K562 (cell line): ENCODE measurements around the gene KRT35. TPM values are rescaled to one million over a fixed set of nuclear protein-coding genes. Genes with fewer than 3 reads are reported as not detected.
A peak's percentile ranks its signal among the peaks of the same experiment; 100 is the strongest.

Experiments
- ATAC-seq: fragments of 200-7000 bp; cut with Tn5 transposase; 3 replicates; pipeline ENCODE4 v1.9.1; 2020; ENCODE audit warnings: moderate library complexity
- BruUV-seq: library from RNA; stranded (reverse); fragments of 400-500 nt; replicated peaks from 2 replicates; lab custom pipeline; 2021; lab: Mats Ljungman, UMichigan
- CTCF ChIA-PET: fragments of 300-600 bp; formaldehyde crosslinking; extraction: SDS; loops from one replicate; lab custom pipeline; 2021; ENCODE audit warnings: low intra/inter-chr PET ratio; lab: Yijun Ruan, JAX
- POLR2A ChIA-PET: fragments of 300-600, 350-650 bp; sonication (Branson Sonifier 250); formaldehyde crosslinking; extraction: SDS; loops from one replicate; lab custom pipeline; 2021; ENCODE audit warnings: antibody characterized with exemption, inconsistent platforms; lab: Yijun Ruan, JAX
- DNase-seq, 4 experiments: peaks; one replicate each; pipeline versions ENCODE4 v3.0.0 to v3.0.0-alpha.2; 2011 to 2018; ENCODE audit warnings: low spot score in 3 of 4, mixed read lengths in 3 of 4; ENCODE audit errors: extremely low read depth in 1 of 4
- FAIRE-seq: peaks from 2 replicates; lab custom pipeline; 2011; peaks lifted over from hg19 to GRCh38; lab: Jason Lieb, UNC
- H2AFZ ChIP-seq: 2 replicates; pipeline ENCODE4 v1.6.0; 2011; ENCODE audit warnings: low read depth, low read length, control low read depth, inconsistent platforms
- H3K27ac ChIP-seq: fragments of 200-600 bp; 3 replicates; pipeline ENCODE4 v1.8.0; 2011; ENCODE audit warnings: low read depth, mild to moderate bottlenecking, control low read depth, inconsistent platforms, low read length, moderate library complexity, mixed read lengths; ENCODE audit errors: extremely low read depth
- H3K27me3 ChIP-seq, 2 experiments: fragments of 300-600 bp in 1 of 2; 2 replicates in 1 of 2; 3 replicates in 1 of 2; pipeline versions ENCODE4 v1.6.0 to v1.8.0; 2011; ENCODE audit warnings: inconsistent platforms in 2 of 2, low read length in 2 of 2, mild to moderate bottlenecking in 1 of 2, mixed read lengths in 1 of 2, moderate library complexity in 1 of 2; ENCODE audit not compliant: control insufficient read depth in 2 of 2, insufficient read depth in 2 of 2
- H3K36me3 ChIP-seq: fragments of 300-600 bp; 3 replicates; pipeline ENCODE4 v1.8.0; 2011; ENCODE audit warnings: mild to moderate bottlenecking, low read length, inconsistent platforms; ENCODE audit not compliant: control insufficient read depth, insufficient read depth
- H3K4me1 ChIP-seq, 2 experiments: fragments of 200-600 bp in 1 of 2; replicated peaks in 1 of 2; 2 replicates in 1 of 2; 3 replicates in 1 of 2; pipeline versions ENCODE4 v1.5.1 to v1.8.0; 2011; ENCODE audit warnings: inconsistent platforms in 2 of 2, low read length in 2 of 2, mild to moderate bottlenecking in 1 of 2, mixed read lengths in 1 of 2, moderate library complexity in 1 of 2; ENCODE audit not compliant: control insufficient read depth in 2 of 2, insufficient read depth in 2 of 2
- H3K4me2 ChIP-seq: 2 replicates; pipeline ENCODE4 v1.6.1; 2011; ENCODE audit warnings: low read length, control low read depth, inconsistent platforms, mixed read lengths; ENCODE audit not compliant: insufficient read depth
- H3K4me3 ChIP-seq: fragments of 200-600 bp; sonication (generic), shearing (Covaris generic); 2 replicates; pipeline ENCODE4 v1.5.1; 2016; ENCODE audit warnings: control low read depth, inconsistent platforms
- H3K79me2 ChIP-seq: fragments of 200-600 bp; 3 replicates; pipeline ENCODE4 v1.8.0; 2011; ENCODE audit warnings: low read length, inconsistent platforms; ENCODE audit not compliant: control insufficient read depth, insufficient read depth
- H3K9ac ChIP-seq, 2 experiments: 2 replicates each; pipeline versions ENCODE4 v1.6.0 to v1.6.1; 2011; ENCODE audit warnings: low read depth in 2 of 2, low read length in 2 of 2, control low read depth in 1 of 2, inconsistent platforms in 1 of 2, mild to moderate bottlenecking in 1 of 2, mixed read lengths in 1 of 2; ENCODE audit not compliant: insufficient read depth in 1 of 2
- H3K9me1 ChIP-seq: one replicate; pipeline ENCODE4 v1.6.0; 2011; ENCODE audit warnings: inconsistent platforms, mild to moderate bottlenecking, low read length, moderate library complexity; ENCODE audit not compliant: control insufficient read depth, insufficient read depth
- H3K9me3 ChIP-seq: replicated peaks from 2 replicates; pipeline ENCODE4 v1.5.1; 2011; ENCODE audit warnings: low read depth, low read length, inconsistent platforms; ENCODE audit not compliant: control insufficient read depth, insufficient read depth
- H4K20me1 ChIP-seq: replicated peaks from 2 replicates; pipeline ENCODE4 v1.6.1; 2011; ENCODE audit warnings: low read length, inconsistent platforms, mixed read lengths; ENCODE audit not compliant: control insufficient read depth, insufficient read depth
- BCOR ChIP-seq: fragments of 450-650 bp; IDR thresholded peaks from 2 replicates; pipeline ENCODE4 v1.6.1; 2016
- ELF2 ChIP-seq: fragments of 250-450 bp; sonication (Bioruptor Pico); IDR thresholded peaks from 2 replicates; pipeline ENCODE4 v1.5.0; 2021; ENCODE audit warnings: mild to moderate bottlenecking
- FOXA3 ChIP-seq, 2 experiments: fragments of 450-650 bp in 1 of 2; sonication (generic) in 1 of 2; formaldehyde crosslinking; IDR thresholded peaks in 1 of 2; conservative IDR thresholded peaks in 1 of 2; 2 replicates each; pipeline versions ENCODE4 v1.4.0 to v1.8.0; 2020 to 2022; ENCODE audit warnings: mild to moderate bottlenecking in 2 of 2, missing genetic modification reagents in 1 of 2
- GTF2B ChIP-seq: IDR thresholded peaks from 2 replicates; pipeline ENCODE4 v1.6.1; 2011; ENCODE audit not compliant: insufficient read length; ENCODE audit errors: extremely low read depth
- HDAC3 ChIP-seq: fragments of 450-650 bp; IDR thresholded peaks from 2 replicates; pipeline ENCODE4 v1.6.1; 2018; ENCODE audit warnings: borderline replicate concordance, mild to moderate bottlenecking, moderate library complexity; ENCODE audit not compliant: partially characterized antibody
- KDM1A ChIP-seq, 2 experiments: fragments of 450-650 bp; IDR thresholded peaks; 2 replicates each; pipeline ENCODE4 v1.6.1; 2016; ENCODE audit warnings: mild to moderate bottlenecking in 2 of 2
- RBM25 ChIP-seq: fragments of 200-400 bp; formaldehyde crosslinking; IDR thresholded peaks from 2 replicates; pipeline ENCODE4 v1.6.1; 2018; ENCODE audit warnings: low read length, low read depth, moderate library complexity; ENCODE audit not compliant: severe bottlenecking
- SMARCA5 ChIP-seq: fragments of 450-650 bp; IDR thresholded peaks from 2 replicates; pipeline ENCODE4 v1.6.1; 2016
- SPI1 ChIP-seq: IDR thresholded peaks from 2 replicates; pipeline ENCODE4 v1.6.1; 2011; ENCODE audit warnings: low read depth, low read length, control low read depth, borderline replicate concordance
- SREBF1 ChIP-seq: fragments of 150-350 bp; IDR thresholded peaks from 2 replicates; pipeline ENCODE4 v1.6.1; 2014; ENCODE audit warnings: antibody characterized with exemption, low read depth, low read length, borderline replicate concordance
- SRF ChIP-seq, 2 experiments: fragments of 250-450, 450-650 bp in 1 of 2; sonication (Bioruptor Pico) in 1 of 2; sonication (generic) in 1 of 2; formaldehyde crosslinking; IDR thresholded peaks; 2 replicates each; pipeline versions ENCODE4 v1.5.0 to v1.5.1; 2020 to 2022; ENCODE audit warnings: mild to moderate bottlenecking in 1 of 2, missing genetic modification reagents in 1 of 2
- ZNF165 ChIP-seq: fragments of 250-450 bp; sonication (Bioruptor Pico); IDR thresholded peaks from 2 replicates; pipeline ENCODE4 v1.4.0; 2020; ENCODE audit warnings: borderline replicate concordance
- ZNF347 ChIP-seq: fragments of 450-650 bp; formaldehyde crosslinking; IDR thresholded peaks from 2 replicates; pipeline ENCODE4 v1.4.0; 2020; ENCODE audit warnings: low read depth, mild to moderate bottlenecking, moderate library complexity
- WGBS: fragments of 100-300 bp; shearing (Covaris generic); methylation state at CpG from one replicate; pipeline ENCODE4 v1.1.6; 2016; ENCODE audit warnings: low coverage, mixed read lengths; ENCODE audit not compliant: insufficient coverage; ENCODE audit errors: missing lambda C conversion rate; 5-methylcytosine and 5-hydroxymethylcytosine counted together
- in situ Hi-C: fragments of 300-500 bp; cut with MboI; formaldehyde crosslinking; loops from 4 replicates; pipeline ENCODE4 v1.15.0; 2018; ENCODE audit warnings: inconsistent platforms, mixed read lengths
- intact Hi-C: fragments of 100-400 bp; cut with micrococcal nuclease; formaldehyde crosslinking; loops from 2 replicates; pipeline ENCODE4 v1.14.2; 2022
- polyA plus RNA-seq, 8 experiments: library from polyadenylated mRNA; depleted of rRNA in 4 of 8; stranded (reverse) in 5 of 8; unstranded in 3 of 8; fragments of >200 nt; fragmentation: Nextera tagmentation in 2 of 8; fragmentation: Illumina TruSeq in 1 of 8; extraction: Ambion mirVana in 2 of 8; extraction: Trizol in 1 of 8; gene quantifications; 2 replicates each; pipeline versions ENCODE4 v1.2.1 to v1.2.3, GENCODE V29; 2011 to 2014; ENCODE audit warnings: inconsistent platforms in 1 of 8, missing spikeins in 1 of 8
- total RNA-seq, 7 experiments: library from RNA; depleted of rRNA in 6 of 7; stranded (reverse); fragments of >200 nt in 6 of 7; fragmentation: Illumina TruSeq in 2 of 7; extraction: Trizol in 2 of 7; gene quantifications; 2 replicates each; pipeline versions ENCODE4 v1.2.1 to v1.2.3, GENCODE V29; 2011 to 2021; ENCODE audit warnings: low replicate concordance in 1 of 7
- TF ChIP-seq, protein P1 (sequence below): fragments of 450-650 bp; IDR thresholded peaks from 2 replicates; pipeline ENCODE4 v1.6.1; 2017; ENCODE audit warnings: antibody characterized with exemption, mild to moderate bottlenecking

KRT35 gene
- total and polyA plus RNA-seq, 9 of the 15 experiments (the other 6 are each of a cell fraction or from before 2014, with no cell fraction given), result not detected

GRCh38 chr17:41499714-41500113 lies 18.8 kb upstream of the KRT35 start (continued):
- TF ChIP-seq, protein P1, sequence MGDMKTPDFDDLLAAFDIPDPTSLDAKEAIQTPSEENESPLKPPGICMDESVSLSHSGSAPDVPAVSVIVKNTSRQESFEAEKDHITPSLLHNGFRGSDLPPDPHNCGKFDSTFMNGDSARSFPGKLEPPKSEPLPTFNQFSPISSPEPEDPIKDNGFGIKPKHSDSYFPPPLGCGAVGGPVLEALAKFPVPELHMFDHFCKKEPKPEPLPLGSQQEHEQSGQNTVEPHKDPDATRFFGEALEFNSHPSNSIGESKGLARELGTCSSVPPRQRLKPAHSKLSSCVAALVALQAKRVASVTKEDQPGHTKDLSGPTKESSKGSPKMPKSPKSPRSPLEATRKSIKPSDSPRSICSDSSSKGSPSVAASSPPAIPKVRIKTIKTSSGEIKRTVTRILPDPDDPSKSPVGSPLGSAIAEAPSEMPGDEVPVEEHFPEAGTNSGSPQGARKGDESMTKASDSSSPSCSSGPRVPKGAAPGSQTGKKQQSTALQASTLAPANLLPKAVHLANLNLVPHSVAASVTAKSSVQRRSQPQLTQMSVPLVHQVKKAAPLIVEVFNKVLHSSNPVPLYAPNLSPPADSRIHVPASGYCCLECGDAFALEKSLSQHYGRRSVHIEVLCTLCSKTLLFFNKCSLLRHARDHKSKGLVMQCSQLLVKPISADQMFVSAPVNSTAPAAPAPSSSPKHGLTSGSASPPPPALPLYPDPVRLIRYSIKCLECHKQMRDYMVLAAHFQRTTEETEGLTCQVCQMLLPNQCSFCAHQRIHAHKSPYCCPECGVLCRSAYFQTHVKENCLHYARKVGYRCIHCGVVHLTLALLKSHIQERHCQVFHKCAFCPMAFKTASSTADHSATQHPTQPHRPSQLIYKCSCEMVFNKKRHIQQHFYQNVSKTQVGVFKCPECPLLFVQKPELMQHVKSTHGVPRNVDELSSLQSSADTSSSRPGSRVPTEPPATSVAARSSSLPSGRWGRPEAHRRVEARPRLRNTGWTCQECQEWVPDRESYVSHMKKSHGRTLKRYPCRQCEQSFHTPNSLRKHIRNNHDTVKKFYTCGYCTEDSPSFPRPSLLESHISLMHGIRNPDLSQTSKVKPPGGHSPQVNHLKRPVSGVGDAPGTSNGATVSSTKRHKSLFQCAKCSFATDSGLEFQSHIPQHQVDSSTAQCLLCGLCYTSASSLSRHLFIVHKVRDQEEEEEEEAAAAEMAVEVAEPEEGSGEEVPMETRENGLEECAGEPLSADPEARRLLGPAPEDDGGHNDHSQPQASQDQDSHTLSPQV, result peak; percentile 73; the same call in 1 of the 2 replicates
- TF ChIP-seq HDAC3, result no peak

- Histone ChIP-seq H3K4me3 (no peak overlapping the region), H3K27me3 (no peaks in the 10 kb centered on the region), H3K4me2 (no peak overlapping the region), H4K20me1 (no peaks in the 10 kb centered on the region)
- in situ Hi-C loops, result no loop called here
- no peak for TF ChIP-seq ZNF165 (CRISPR knock-in tag)
- peak; percentile 54; the same call in 1 of the 2 replicates for TF ChIP-seq SMARCA5
- peak; percentile 22; the same call in 1 of the 2 replicates for TF ChIP-seq BCOR
- peak; percentile 77 for TF ChIP-seq SPI1
- no peak for TF ChIP-seq ZNF347
- TF ChIP-seq ELF2, result no peak
- TF ChIP-seq SRF (CRISPR knock-in tag; IDR thresholded peaks at IDR 0.05), result no peak
- peak in 1 of 2 experiments; percentile 66; a peak in 2 of 4 replicates for TF ChIP-seq FOXA3 (CRISPR knock-in tag; conservative IDR thresholded peaks at IDR 0.05 in 1 of 2, IDR thresholded peaks at IDR 0.05 in 1 of 2)
- peak; percentile 16 to 36; a peak in 2 of 4 replicates for TF ChIP-seq KDM1A (IDR thresholded peaks at IDR 0.05)
- no peak for TF ChIP-seq SREBF1
- TF ChIP-seq RBM25, result peak; percentile 73
- TF ChIP-seq GTF2B, result no peak
- TF ChIP-seq, all 486 proteins: peak for 6
- ATAC-seq (no peak), DNase-seq (no peak), FAIRE-seq (peak; percentile 69)
- Histone ChIP-seq H3K9me3 (no peaks in the 10 kb centered on the region), H3K9me1 (no peaks in the 10 kb centered on the region), H3K79me2 (no peaks in the 10 kb centered on the region), H3K9ac (peak overlapping the region in 1 of 2 experiments; percentile 76; a peak in 1 of 4 replicates), H3K36me3 (no peaks in the 10 kb centered on the region), H3K4me1 (peaks cover 48 to 65% of the 10 kb centered on the region in 2 experiments), H3K27ac (peak overlapping the region; percentile 32; the same call in 2 of the 3 replicates), H2AFZ (peak overlapping the region; percentile 81)
- ChIA-PET CTCF (no interaction called here), POLR2A (interaction anchor here (0.6 to 1.4 kb wide), 2 partner anchors 10 to 17 kb away, joined by 3 to 6 read pairs; no protein-coding TSS in a partner anchor)
- intact Hi-C loops, result loop anchor here (10.0 kb wide), 1 partner anchor 593 kb away; no protein-coding TSS in a partner anchor
- BruUV-seq, result no TSS peak
- WGBS, result 59% methylated on average over 6 of the region's 6 CpGs
Measured at GRCh38 chr17:41498276-41498675, 17.3 kb upstream of the KRT35 start.
